GM21717 (cell line): ENCODE data around the gene SIGMAR1.

Experiments used
- ATAC-seq: cut with Tn5 transposase; IDR thresholded peaks from one replicate; pipeline ENCODE4 v1.9.1; 2021; ENCODE audit warnings: mild to moderate bottlenecking, moderate library complexity; ENCODE audit not compliant: unreplicated experiment

The SIGMAR1 gene

DNA sequence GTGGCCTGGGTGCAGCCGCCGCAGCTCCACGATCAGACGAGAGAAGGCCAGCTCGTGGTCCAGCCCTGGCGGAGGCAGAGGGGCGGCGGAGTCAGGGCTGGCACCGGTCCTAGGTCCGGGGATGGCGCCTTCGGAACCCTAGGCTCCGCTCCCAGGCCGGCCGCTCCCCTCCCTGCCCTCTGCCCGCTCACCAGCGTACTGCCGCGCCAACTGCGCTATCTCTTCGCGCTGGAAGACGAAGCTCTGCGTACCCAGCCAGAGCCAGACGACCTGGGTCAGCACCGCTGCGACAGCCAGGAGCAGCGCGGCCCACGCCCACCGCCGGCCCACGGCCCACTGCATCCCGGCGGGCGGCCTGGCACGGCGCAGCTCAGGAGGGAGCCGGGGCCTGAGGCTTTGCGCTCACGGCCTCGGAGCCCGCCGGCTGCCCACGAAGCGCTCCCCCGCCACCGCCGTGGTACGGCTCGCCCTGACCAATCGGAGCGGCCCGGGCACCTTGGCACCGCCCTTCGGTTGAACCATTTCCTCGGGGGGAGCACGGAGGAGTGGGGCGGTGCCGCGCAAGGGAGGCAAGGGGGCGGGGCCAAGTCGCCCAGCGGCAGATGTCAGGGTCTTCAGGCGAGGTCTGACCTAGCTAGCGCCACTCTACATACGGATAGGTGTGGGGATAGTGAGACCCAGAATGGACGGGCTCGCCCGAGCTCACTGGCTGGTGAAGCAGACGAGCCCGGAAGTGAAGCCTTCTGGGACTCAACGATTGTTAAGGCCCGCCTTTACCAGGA, at the start of gene SIGMAR1:
TSS of gene SIGMAR1 (minus strand) at position 432 of the 782 bp plus-strand sequence. CDS start at position 342, 90 bp downstream.
- ATAC-seq, result peak; percentile 72

GRCh38 chr9:34686732-34687131, 49.1 kb upstream of the SIGMAR1 start:
- ATAC-seq, result no peak

DNA sequence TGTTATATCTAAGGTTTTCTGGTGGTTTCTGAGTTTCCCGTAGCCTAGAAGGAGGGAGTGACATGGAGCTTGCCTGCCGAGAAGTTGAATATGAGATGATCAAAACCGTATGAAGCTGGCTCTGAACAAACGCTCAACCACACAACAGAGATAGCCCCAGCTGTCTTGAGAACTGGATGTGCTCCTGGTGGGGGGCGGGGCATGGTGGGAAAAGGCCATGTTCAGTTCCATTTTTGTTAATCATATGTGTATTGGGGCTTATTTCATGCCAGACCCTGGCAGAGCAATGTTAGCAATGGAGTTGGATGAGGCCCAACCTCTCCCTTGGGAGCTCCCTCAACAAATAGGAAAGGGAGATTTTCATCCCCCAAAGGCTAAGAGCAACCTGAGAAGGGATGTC, 48.6 kb upstream of the SIGMAR1 start:
- no peak for ATAC-seq

GRCh38 chr9:34685591-34685990, 48.0 kb upstream of the SIGMAR1 start:
- no peak for ATAC-seq

DNA sequence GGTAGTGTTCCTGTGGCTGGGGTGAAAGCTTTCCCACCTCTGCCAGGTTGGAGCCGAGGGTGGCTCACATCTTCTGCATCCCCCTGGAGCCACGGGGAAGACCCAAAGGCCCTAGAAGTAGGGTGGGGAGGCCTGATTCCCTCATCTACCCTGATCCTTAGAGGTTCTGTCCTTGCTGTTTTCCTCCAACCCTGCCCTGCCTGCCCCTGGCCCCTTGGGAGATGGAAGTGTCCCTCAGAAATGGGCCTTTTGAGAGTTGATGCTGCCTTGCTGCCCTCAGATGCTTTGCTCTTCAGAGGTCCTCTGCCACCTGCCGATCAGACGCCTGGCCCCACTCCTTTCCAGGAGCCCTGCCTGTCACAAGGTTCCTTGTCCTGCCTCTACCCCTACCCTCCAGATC, 47.2 kb upstream of the SIGMAR1 start:
- ATAC-seq, result no peak

DNA sequence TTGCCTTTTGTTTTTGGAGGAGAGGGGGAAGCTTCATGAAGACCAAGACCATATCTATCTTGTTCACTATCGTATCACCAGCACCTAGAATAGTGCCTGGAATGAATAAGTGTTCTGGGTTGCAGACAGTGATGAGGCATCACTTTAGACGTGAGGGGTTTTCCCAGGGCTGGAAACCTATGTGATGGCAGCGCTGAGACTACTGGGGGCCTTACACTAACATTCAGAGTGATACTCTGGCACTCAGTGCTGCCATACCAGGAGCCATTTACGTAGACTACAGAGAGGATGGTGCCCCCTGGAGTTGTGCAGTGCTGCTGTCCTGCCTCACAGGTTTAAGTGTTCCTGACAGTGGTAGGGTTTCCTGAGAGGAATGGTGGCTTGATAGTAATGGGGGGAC, 46.6 kb upstream of the SIGMAR1 start:
- no peak for ATAC-seq

- no peak for ATAC-seq
Measured at GRCh38 chr9:34675869-34676268, 38.3 kb upstream of the SIGMAR1 start.

- ATAC-seq, result no peak
Measured at GRCh38 chr9:34675048-34675714, 37.6 kb upstream of the SIGMAR1 start.

- ATAC-seq, result no peak
Measured at GRCh38 chr9:34674440-34674839, 36.9 kb upstream of the SIGMAR1 start.

DNA sequence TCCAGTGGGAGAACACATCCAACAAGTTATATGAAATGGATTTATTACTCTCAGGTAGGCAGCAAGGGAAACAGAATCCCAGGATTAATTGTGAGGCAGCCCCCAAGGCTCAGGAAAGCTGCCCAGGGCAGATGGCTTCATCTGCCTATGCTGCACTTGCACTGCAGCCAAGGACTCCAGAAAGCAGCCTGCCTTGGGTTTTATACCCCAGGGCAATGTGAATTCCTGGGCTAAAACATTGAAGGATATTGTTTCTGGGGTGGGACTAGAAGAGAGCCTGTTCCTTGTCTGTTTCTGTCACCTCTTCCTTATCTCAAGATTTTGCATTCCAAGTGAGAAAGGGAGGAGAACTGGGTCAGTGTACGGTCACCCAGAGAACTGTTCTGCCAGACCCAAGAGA, 33.7 kb upstream of the SIGMAR1 start:
- ATAC-seq, result no peak

GRCh38 chr9:34669809-34670562, 32.4 kb upstream of the SIGMAR1 start:
- no peak for ATAC-seq

- ATAC-seq, result peak; percentile 60
Measured at GRCh38 chr9:34665381-34666250, 28.0 kb upstream of the SIGMAR1 start.

DNA sequence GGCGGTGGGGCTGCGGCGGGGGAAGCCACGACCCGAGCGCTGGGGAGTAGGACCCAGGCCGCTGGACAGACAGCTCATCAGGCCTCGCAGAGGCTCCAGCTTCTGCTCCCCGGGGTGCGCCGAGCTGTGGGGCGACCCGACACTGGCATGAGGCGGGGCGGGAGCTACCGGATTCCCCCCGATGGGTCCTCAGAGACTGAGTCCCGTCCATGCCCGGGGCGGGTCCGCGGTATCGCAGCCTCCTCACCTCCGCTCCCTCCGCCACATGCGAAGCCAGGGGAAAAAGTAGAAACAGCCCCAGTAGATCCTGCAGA, 27.4 kb upstream of the SIGMAR1 start:
- ATAC-seq, result peak; percentile 31

GRCh38 chr9:34664281-34665066, 26.9 kb upstream of the SIGMAR1 start:
- peak; percentile 41 for ATAC-seq

DNA sequence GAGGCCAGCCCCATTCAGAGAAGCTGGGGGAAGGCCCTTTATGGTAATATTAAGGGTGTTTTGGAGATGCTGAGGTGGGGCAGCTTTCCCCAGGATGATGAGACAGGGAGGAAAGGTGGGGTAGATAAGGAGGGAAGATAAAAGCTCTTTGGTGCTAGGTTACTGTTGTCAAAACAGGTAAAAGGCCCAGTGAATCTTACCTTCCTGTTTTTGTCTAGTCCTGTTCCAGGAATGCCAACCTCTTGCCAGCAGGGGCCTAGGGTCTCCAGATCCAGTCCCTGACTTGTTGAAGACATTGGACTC, 25.7 kb upstream of the SIGMAR1 start:
- no peak for ATAC-seq

DNA sequence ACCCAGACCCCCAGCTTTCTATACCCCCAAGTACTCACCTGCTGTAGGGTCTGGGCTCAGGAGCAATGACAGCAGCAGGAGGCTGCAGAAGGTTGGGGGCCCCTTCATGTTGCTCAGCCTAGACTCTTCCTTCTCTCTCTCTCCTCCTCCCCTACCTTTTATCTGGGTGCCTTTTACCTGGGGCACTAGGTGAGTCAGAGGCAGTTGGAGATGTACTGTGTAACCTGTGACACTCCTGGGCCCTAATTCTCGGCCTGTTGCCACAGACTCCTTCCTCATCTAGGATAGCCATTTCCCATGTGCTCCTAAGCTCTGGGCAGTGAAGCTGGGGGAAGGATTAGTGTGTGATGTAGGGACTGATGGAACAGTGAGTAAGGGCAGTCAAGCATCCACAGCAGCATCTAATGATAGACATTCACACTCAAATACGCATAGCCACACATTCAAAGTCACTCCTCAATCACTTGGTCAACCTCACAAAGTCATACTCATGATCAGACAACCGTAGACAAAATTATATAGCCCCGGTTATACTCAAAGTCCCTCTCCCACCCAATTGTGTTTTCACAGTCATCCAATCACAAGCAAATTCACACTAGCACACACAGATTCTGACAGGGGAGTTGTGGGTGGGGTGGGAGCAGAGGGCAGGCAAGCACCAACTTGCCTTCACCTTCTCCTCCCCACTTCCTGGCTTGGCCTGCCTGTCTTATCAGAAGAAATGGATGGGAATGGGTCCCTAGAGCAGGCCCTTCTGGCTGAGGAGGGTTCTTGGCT, 25.1 kb upstream of the SIGMAR1 start, which contains the start of gene CCL27:
TSS of gene CCL27 (minus strand) at position 132 of the 777 bp plus-strand sequence. CDS start at position 108, 24 bp downstream.
- no peak for ATAC-seq

- no peak for ATAC-seq
Measured at GRCh38 chr9:34659592-34660253, 22.1 kb upstream of the SIGMAR1 start.

DNA sequence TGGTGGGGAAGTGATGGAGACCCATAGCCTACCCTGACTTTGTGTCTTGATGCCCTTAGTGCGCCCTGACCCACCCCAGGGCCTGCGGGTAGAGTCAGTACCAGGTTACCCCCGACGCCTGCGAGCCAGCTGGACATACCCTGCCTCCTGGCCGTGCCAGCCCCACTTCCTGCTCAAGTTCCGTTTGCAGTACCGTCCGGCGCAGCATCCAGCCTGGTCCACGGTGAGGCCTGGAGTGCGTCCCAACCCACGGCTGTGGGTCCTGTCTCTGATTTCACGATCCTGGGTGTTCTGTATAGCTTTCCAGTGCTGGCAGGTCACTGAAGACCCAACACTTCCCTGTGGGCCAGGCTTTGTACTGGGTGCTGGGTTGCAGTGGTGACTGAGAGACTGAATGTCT, 20.9 kb upstream of the SIGMAR1 start:
- ATAC-seq, result no peak

- no peak for ATAC-seq
Measured at GRCh38 chr9:34656992-34657391, 19.4 kb upstream of the SIGMAR1 start.
